Stimulated activated CD4-positive, alpha-beta T cell treated with anti-CD3 and anti-CD28 coated beads, Interleukin-2, amount 100 ng/mL, for 4 hours (primary cell): Measurements from ENCODE around the gene MPP2.
"Not testable (repeated sequence)": the region's sequence is repeated elsewhere in the genome, so short reads cannot be mapped to it uniquely, and the experiment has no call there.

ENCODE experiments used
- DNase-seq: peaks from one replicate; pipeline ENCODE4 v3.0.0-alpha.2; 2020; ENCODE audit warnings: low read depth

The MPP2 gene

DNA sequence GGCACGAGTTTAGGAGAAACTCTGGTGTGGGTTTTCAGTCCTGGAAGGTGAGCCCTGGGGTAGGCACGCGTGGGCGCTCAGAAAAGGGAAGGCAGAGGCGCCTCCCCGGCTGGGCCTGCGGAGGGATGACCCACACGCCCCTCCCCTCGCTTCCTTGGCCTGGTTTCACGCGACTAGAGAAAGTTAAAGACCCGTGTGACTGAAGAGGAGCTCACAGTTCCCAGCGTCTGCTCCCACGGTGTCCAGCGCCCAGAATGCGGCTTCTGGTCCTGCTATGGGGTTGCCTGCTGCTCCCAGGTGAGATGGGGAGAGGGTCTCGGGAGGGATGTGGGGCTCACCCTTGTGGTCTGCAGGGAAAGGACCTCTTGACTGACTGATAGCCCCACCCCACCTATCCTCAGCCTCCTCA lies 60.4 kb downstream of the MPP2 start, which contains the start of gene CD300LG:
CD300LG (plus strand) TSS at position 214 of the 409 bp plus-strand sequence; CDS start at position 255, 41 bp downstream.
- no peak for DNase-seq

- DNase-seq: peak; percentile 58
These were observed 61.1 kb downstream of the MPP2 start for GRCh38 chr17:43846221-43846712.

DNA sequence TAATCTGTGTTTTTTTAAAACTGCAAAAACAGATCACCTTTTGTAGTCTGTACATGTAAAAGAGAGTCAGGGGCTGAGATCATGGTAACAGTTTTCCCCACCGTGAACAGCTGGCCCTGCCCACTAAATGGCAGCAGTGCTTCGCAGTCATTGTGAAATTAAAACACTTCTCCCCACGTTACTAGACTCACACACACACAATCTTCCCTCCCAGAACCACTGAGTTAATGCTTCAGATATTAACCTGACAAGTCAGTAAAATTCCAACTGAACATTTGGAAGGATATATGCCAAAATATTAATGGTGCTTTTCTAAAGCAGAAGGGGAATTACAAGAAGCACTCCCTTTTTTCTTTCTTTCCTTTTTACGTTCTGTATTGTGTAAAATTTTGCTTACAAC lies 61.6 kb downstream of the MPP2 start:
- no peak for DNase-seq

DNA sequence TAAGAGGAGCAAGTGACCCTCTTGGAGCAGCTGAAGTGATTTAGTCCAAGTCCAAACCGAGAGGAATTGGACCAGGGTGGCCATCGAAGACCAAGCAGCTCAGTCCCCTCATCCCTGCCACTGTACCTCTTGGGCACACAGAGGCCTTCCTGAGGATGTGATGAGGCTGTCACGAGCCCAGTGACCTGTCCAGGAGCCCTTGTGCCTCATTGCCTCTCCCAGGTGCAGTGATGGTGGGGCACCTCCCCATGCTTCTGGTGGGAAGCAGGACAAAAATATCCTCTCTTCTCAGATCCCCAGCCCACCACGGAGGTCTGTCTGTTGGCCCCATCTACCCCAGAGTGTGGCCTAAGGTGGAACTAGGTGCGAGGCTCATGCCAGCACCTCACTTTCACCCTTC lies 63.1 kb downstream of the MPP2 start:
- DNase-seq: no peak

- DNase-seq: no peak
These were observed 64.4 kb downstream of the MPP2 start for GRCh38 chr17:43842975-43843325.

DNA sequence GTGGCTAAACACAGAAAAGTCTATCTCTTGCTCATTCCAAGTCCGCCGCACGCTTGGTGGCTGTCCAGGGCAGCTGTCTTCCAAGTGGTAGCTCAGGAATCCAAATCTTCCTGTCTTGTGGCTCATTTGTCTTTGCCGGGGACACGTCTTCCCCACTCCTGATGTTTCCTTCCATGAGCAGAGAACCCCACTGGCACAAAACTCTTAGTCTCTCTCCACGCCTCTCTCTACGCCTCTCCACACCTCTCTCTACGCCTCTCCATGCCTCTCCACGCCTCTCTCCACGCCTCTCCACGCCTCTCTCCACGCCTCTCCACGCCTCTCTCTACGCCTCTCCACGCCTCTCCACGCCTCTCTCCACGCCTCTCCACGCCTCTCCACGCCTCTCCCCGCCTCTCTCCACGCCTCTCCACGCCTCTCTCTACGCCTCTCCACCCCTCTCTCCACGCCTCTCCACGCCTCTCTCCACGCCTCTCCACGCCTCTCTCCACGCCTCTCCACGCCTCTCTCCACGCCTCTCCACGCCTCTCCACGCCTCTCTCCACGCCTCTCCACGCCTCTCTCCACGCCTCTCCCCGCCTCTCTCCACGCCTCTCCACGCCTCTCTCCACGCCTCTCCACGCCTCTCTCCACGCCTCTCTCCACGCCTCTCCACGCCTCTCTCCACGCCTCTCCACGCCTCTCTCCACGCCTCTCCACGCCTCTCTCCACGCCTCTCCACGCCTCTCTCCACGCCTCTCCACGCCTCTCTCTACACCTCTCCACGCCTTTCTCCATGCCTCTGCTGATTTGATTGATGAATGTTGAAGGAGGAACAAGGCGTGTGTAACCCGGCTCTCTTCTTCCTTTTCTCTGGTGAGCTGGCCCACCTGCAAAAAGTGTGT lies 65.0 kb downstream of the MPP2 start:
- not testable (repeated sequence) for DNase-seq

DNA sequence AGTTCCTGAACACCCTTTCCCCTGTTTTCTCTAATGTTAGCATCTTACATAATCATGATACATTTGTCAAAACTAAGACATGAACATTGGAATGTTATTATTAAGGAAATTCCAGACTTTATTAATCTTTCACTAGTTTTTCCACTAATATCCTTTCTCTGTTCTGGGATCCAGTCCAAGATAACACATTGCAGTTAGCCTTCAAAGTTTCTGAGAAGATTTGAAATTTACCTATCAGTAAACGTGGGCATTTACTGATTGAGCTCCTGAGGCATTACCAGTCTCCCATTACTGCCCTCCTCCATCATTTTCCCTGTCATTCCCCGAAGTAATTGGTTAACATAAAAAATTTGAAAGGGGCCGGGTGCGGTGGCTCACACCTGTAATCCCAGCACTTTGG lies 66.1 kb downstream of the MPP2 start:
- no peak for DNase-seq

DNA sequence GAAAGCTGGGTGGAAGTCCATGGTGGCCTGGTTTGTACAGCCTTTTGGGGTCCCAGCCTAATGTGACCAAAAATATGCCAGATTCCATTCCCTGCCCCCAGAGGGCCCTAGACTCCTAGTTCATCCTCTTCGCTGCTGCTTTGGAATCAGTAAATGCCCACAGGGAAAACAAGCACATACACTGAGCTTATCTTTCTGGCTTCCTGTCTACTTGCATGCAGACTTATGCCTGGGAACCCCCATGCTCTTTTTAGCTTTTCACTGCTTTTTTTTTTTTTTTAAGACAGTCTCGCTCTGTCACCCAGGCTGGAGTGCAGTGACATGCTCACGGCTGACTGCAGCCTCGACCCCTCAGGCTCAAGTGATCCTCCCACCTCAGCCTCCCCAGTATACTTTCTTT lies 66.5 kb downstream of the MPP2 start:
- no peak for DNase-seq

- no peak for DNase-seq
These were observed 67.6 kb downstream of the MPP2 start for GRCh38 chr17:43839670-43840108.

GRCh38 chr17:43834106-43834505 lies 73.2 kb downstream of the MPP2 start:
- DNase-seq: no peak

- peak; percentile 47 for DNase-seq
These were observed 74.1 kb downstream of the MPP2 start, which contains the start of gene MPP3 for GRCh38 chr17:43832976-43833829. Gene MPP3, minus strand, starts transcription at chr17:43833146. Its CDS starts 1,240 bp downstream, at chr17:43831906.

DNA sequence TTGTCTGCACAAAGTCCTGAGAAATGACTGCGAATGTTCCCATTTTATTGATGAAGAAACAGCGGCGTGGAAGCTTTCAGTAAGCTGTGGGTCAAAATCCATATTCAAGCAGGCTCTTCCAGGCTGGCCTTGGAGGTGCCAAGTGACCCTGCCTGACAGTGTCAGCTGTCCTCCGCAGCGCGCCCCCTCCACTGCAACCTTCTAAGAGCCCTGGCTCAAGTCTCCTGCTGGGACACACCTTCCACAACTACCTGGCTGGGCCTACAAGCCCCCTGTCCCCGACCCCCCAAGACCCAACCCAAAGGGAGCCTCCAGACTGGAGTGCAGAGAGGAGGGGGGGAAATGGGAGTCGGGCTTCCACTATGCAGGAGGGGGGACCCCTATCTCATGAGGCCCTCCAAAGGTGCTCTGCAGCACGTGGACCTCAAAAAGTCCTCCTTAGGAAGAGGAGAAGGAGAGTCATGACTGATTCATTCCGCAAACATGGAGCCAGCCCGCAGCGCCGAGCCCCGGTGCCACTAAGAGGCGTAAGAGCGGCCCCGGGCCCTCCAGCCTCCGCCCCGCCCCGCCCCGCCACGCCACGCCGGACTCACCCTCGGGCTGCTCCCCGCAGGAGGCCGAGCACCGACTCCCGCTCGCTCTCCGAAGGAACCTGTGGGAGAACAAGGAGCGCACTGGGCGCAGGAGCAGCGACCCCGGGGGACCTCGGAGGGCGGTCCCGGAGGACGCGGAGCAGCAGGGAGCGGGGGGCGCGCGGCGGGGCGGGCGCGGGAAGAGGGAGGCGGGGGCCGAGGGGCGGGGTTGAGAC lies 75.0 kb downstream of the MPP2 start:
- DNase-seq: no peak

- DNase-seq: no peak
These were observed 75.7 kb downstream of the MPP2 start for GRCh38 chr17:43831633-43832032.

- no peak for DNase-seq
These were observed 76.7 kb downstream of the MPP2 start for GRCh38 chr17:43830510-43831140.

DNA sequence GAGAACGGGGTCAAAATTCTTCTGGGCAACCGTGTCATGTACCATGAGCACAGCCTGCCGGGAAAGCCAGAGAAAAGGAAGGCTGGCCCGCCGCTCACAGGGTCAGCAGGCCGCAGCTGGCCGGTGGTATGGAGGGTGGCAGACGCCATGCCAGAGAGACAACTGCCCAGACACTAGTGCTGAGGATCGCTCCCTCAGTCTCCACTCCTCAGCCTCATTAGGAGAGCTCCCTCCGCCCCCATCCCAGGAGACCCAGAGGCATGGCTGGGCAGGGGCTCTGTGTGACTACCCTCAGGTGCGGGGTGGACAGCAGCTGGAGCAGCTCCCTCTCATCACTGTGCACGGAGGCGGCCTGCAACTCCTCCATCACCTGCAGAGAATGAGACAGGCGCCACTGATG lies 77.6 kb downstream of the MPP2 start:
- no peak for DNase-seq

- DNase-seq: no peak
These were observed 79.7 kb downstream of the MPP2 start for GRCh38 chr17:43827596-43827995.

GRCh38 chr17:43826206-43826605 lies 81.1 kb downstream of the MPP2 start:
- DNase-seq: no peak

- DNase-seq: no peak
These were observed 81.8 kb downstream of the MPP2 start for GRCh38 chr17:43825567-43825966.
